ENCODE data around the gene YLPM1.
A peak's percentile ranks its signal among the peaks of the same experiment; 100 is the strongest.

YLPM1 gene

GRCh38 chr14:74843653-74844052, 80.5 kb downstream of the YLPM1 start:
- peak; percentile 69 for DNase-seq (ENCODE audit: low spot score)

DNA sequence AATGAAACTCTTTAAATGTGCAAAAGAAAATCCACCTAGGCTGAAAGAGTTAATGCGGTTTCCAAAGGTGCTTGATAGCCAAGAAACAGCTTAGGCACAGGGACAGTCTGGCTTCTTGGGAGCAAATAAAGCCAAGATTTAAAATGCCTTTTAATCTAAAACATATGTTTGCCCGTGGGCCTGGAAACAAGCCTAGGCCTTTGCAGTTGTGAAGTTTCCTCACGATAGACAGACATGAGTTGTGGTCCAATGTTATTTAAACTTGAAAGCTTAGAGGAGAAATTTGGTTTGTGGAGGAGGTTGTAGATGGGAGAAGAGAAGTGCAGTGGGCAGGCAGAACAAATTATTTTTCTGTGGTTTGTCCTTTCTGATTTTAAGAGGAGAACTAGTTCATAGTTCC, 83.1 kb downstream of the YLPM1 start:
- peak; percentile 62 for DNase-seq (ENCODE audit: low spot score)

- peak; percentile 51 for DNase-seq (ENCODE audit: low spot score)
Measured at GRCh38 chr14:74846968-74847665, 84.0 kb downstream of the YLPM1 start.

DNA sequence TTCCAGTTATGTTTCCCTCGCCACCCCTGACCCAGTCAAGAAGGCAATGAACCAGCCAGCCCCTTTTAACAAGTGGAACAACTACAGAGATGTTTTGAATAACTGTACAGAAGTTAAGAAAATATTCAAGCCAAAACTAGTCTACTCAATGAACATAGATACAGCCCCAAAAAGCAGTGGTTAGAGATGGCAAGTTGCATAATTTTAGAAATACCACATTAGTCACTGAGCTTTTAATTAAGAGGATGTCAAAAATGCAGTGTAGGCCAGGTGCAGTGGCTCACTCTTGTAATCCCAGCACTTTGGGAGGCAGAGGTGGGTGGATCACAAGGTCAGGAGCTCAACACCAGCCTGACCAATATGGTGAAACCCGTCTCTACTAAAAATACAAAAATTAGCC, 85.7 kb downstream of the YLPM1 start:
- no peak for DNase-seq (ENCODE audit: low spot score)

GRCh38 chr14:74852922-74853530, 89.9 kb downstream of the YLPM1 start:
- peak; percentile 75 for DNase-seq (ENCODE audit: low spot score)

- DNase-seq (ENCODE audit: low spot score), result no peak
Measured at GRCh38 chr14:74853581-74853980, 90.5 kb downstream of the YLPM1 start.

GRCh38 chr14:74855021-74855420, 91.9 kb downstream of the YLPM1 start:
- no peak for DNase-seq (ENCODE audit: low spot score)

DNA sequence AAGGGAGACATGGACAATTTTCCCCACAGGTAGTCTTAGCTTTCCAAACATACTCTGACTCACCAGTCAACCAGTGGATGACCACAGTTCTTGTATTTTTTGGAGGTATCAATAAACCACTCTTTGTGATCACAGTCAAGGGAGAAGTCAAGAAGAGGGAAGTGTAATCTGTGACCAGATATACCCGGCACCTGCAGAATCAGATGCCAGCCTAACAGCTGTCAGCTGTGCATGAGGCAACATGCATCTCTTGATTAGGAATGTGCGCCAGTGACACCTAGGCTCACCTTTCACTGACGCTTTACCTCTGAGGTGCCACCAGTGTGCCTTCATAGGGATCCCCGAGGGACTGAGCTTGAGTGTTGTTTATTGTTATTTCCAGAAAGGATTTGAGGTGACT, 92.8 kb downstream of the YLPM1 start:
- DNase-seq (ENCODE audit: low spot score), result no peak

GRCh38 chr14:74856366-74856765, 93.2 kb downstream of the YLPM1 start:
- no peak for DNase-seq (ENCODE audit: low spot score)

DNA sequence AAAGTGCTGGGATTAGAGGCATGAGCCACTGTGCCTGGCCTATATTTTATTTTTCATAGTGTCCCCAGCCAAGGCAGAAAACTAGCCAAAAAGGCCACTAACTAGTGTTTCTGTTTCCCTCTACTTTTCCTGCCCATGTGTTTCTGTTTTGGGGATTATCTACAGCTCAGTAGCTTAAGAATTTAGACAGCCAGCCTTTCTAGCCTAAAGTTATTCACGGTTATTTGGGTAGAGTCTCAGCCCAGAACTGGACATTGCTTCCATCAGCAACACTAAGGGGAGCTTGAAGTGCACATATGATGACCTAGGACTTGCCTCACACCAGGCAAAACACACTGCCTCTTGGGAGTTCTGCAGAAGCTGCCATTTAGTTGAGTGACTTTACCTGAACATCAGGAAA, 94.9 kb downstream of the YLPM1 start:
- DNase-seq (ENCODE audit: low spot score), result peak; percentile 64

- DNase-seq (ENCODE audit: low spot score), result no peak
Measured at GRCh38 chr14:74859757-74860552, 96.8 kb downstream of the YLPM1 start.

DNA sequence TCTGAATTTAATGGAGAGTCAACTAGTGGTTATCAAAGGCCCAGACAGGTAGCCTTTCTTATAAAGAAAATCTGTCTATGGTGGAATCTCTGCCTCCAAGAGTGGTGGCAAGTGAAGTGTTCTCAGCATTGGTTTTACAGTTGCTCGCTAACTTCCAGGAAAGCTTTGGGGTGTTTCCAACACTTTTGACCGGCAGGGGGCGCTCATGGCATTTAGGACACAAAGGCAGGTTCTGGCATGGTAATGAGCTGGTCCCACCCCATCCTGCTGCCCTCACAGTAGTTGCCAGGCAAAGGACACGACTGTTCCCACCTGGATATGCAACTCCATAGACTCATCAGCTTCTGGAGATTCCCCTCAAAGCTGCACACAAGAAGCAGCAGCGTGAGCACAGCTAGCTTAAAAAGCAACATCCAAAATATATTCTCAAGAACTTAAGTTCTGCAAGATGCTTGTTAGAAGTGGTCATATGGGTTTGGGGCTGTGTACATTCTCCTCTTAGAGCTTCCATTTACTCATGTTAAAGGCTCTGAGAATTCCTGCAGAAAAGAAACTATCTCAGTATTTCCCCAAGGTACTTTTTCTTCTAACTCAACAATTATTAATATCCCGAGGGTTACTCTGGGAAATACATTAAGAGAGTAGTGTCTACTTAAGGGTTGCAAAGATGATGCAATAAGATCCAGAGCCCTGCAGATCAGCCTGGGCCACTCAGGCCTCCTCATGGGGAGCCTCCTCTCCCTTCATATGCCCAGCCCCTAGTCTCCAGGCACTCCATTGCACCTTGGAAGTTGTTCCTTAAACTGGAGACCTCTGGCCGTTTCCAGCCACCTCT, 98.0 kb downstream of the YLPM1 start:
- DNase-seq (ENCODE audit: low spot score), result peak; percentile 84

DNA sequence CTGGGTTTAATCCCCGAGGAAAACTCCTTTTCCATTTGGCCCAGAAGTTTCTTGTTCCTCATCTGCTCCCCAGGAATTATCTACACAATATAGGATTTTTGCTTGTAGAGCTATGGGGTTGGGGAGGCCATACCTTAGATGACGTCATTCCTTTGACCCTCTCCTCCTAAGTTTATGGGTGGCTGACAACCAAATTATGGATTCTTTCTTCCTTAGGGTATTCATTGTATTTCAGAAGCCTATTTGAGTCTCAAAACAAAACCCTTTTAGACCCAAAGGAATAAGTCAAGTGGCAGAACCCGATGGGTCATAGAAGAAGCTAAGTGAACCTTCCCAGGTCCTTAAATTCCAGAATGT, 98.6 kb downstream of the YLPM1 start:
- DNase-seq (ENCODE audit: low spot score), result no peak

DNA sequence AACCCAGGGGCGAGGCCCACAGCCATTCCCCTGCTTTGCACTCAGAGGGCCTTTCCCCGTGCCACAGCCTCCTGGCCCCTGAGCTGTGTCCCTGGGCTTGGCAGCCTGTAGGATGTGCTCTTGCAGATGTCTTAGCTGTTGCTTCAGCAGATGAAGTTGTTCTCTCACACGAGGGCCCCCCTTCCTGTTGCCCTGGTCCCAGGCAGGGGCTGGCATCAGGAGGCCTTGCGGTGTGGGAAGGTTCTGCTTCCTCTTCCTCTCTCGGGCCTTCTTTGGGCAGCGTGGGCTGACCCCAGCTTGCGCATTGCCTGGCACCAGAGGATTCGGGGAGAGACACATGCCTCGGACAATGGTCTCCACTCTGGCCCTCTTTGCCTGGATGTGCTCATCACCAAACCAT, 100.2 kb downstream of the YLPM1 start:
- DNase-seq (ENCODE audit: low spot score), result no peak

DNA sequence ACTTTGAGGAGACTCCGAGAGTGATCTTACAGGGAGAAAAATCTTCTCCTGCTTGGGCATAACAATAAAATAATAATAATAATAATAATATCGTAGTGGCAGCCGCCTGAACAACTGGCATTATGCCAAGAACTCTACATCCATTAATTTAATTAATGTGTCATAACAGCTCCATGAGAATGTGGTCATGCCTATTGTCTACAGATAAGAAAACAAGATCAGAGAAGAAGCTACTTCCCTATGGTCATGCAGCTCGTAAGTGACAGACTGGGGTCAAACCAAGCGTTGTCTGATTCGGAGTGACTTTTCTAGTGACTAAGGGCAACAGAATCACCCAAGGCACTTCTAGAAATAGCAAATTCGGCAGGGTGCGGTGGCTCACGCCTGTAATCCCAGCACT, 101.1 kb downstream of the YLPM1 start:
- no peak for DNase-seq (ENCODE audit: low spot score)

GRCh38 chr14:74865156-74865555, 102.0 kb downstream of the YLPM1 start:
- DNase-seq (ENCODE audit: low spot score), result no peak

GRCh38 chr14:74866708-74867389, 103.7 kb downstream of the YLPM1 start:
- no peak for DNase-seq (ENCODE audit: low spot score)

DNA sequence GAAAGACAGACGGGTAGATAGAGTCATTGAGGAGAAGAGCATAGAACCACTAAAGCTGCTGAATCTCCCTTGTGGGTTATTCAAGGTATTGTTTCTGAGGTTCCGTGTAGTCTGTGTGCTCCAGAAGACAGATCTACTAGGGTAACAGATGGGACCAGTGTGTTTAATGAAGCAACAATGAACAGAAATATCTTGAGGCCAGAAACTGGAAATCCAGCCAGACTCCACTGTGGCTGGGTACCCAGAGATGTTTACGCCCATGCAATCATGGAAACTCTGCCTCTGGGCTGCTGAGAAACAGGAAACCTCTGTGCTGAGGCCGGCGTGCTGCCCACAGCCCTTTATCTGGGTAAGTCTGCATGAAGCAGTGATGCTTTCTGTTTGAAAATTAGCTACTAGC, 104.6 kb downstream of the YLPM1 start:
- peak; percentile 85 for DNase-seq (ENCODE audit: low spot score)

- DNase-seq (ENCODE audit: low spot score), result no peak
Measured at GRCh38 chr14:74868739-74869138, 105.6 kb downstream of the YLPM1 start.

DNA sequence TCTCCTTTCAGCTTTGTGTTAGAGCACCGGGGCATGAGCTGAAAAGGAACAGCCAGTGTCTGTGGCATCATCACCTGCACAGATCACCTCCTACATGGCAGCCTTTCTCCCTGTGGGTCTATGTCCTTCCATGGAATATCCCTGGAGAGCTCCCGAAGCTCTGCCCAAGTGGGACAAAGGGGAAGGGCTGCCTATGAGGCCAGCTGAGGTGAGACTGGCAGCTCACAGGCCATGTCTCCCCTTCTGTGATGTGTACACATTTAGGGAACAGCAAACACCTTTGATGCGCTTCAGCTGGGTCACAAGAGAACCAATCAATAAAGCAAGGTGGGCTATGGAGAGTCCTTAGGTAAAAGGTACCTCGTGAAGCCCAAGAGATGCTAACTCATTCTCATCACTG, 108.7 kb downstream of the YLPM1 start:
- DNase-seq (ENCODE audit: low spot score), result no peak

GRCh38 chr14:74875204-74875603, 112.1 kb downstream of the YLPM1 start:
- no peak for DNase-seq (ENCODE audit: low spot score)
